HepG2 (cell line): ENCODE measurements around the gene TMEM178A. TPM values are rescaled to one million over a fixed set of nuclear protein-coding genes. Genes with fewer than 3 reads are reported as not detected.

Experiments
- ATAC-seq: fragments of 200-7000 bp; cut with Tn5 transposase; 3 replicates; pipeline ENCODE4 v1.9.1; 2020; ENCODE audit warnings: mild to moderate bottlenecking, moderate library complexity
- BruUV-seq: library from RNA; stranded (reverse); fragments of 400-500 nt; replicated peaks from 2 replicates; lab custom pipeline; 2021; lab: Mats Ljungman, UMichigan
- CTCF ChIA-PET: fragments of 300-600 bp; formaldehyde crosslinking; extraction: SDS; loops from one replicate; lab custom pipeline; 2021; ENCODE audit warnings: low total read pairs, inconsistent platforms, low intra/inter-chr PET ratio; lab: Yijun Ruan, JAX
- POLR2A ChIA-PET: fragments of 350-600 bp; sonication (Branson Sonifier 250); formaldehyde crosslinking; loops from one replicate; lab custom pipeline; 2020; ENCODE audit warnings: antibody characterized with exemption, inconsistent platforms; lab: Yijun Ruan, JAX
- DNase-seq: peaks from one replicate; pipeline ENCODE4 v3.0.0-alpha.2; 2015; ENCODE audit warnings: low spot score
- FAIRE-seq: peaks from 3 replicates; lab custom pipeline; 2011; peaks lifted over from hg19 to GRCh38; lab: Jason Lieb, UNC
- H2AFZ ChIP-seq: one replicate; pipeline ENCODE4 v1.6.1; 2011; ENCODE audit warnings: low read length, inconsistent platforms
- H3K27ac ChIP-seq: fragments of 300-600 bp; 3 replicates; pipeline ENCODE4 v1.8.0; 2011; ENCODE audit warnings: mixed run types, mild to moderate bottlenecking, mixed read lengths, low read length, inconsistent platforms; ENCODE audit not compliant: insufficient read depth; ENCODE audit errors: extremely low read length
- H3K27me3 ChIP-seq, 2 experiments: fragments of 200-600 bp in 1 of 2; 2 replicates in 1 of 2; 3 replicates in 1 of 2; pipeline versions ENCODE4 v1.6.0 to v1.8.0; 2011; ENCODE audit warnings: low read length in 2 of 2, mild to moderate bottlenecking in 2 of 2, moderate library complexity in 2 of 2, inconsistent platforms in 1 of 2; ENCODE audit not compliant: insufficient read depth in 2 of 2, control insufficient read depth in 1 of 2
- H3K36me3 ChIP-seq, 2 experiments: fragments of 200-600 bp in 1 of 2; replicated peaks in 1 of 2; 2 replicates in 1 of 2; 3 replicates in 1 of 2; pipeline versions ENCODE4 v1.5.1 to v1.8.0; 2011; ENCODE audit warnings: low read length in 2 of 2, inconsistent platforms in 1 of 2; ENCODE audit not compliant: insufficient read depth in 2 of 2, control insufficient read depth in 1 of 2
- H3K4me1 ChIP-seq: 2 replicates; pipeline ENCODE4 v1.5.1; 2012; ENCODE audit warnings: low read length, inconsistent platforms; ENCODE audit not compliant: insufficient read depth
- H3K4me2 ChIP-seq: 2 replicates; pipeline ENCODE4 v1.6.0; 2011; ENCODE audit warnings: low read depth, low read length, inconsistent platforms
- H3K4me3 ChIP-seq, 3 experiments: fragments of 200-600 bp in 1 of 3; sonication (generic), shearing (Covaris generic) in 1 of 3; replicated peaks in 1 of 3; 2 replicates each; pipeline ENCODE4 v1.5.1; 2011 to 2016; ENCODE audit warnings: low read length in 3 of 3, inconsistent platforms in 2 of 3, low read depth in 2 of 3, mild to moderate bottlenecking in 2 of 3, control low read depth in 1 of 3, mixed read lengths in 1 of 3; ENCODE audit not compliant: insufficient read depth in 1 of 3
- H3K79me2 ChIP-seq: one replicate; pipeline ENCODE4 v1.6.1; 2011; ENCODE audit warnings: low read length, inconsistent platforms; ENCODE audit not compliant: insufficient read depth
- H3K9ac ChIP-seq: 2 replicates; pipeline ENCODE4 v1.6.0; 2011; ENCODE audit warnings: mild to moderate bottlenecking, low read depth, low read length, inconsistent platforms; ENCODE audit not compliant: insufficient read depth
- H3K9me3 ChIP-seq: 2 replicates; pipeline ENCODE4 v1.5.1; 2012; ENCODE audit warnings: mild to moderate bottlenecking, low read length
- H4K20me1 ChIP-seq: 2 replicates; pipeline ENCODE4 v1.6.0; 2011; ENCODE audit warnings: inconsistent platforms, mild to moderate bottlenecking, low read length, moderate library complexity; ENCODE audit not compliant: insufficient read depth
- HES4 ChIP-seq: sonication (generic); formaldehyde crosslinking; IDR thresholded peaks from 2 replicates; pipeline ENCODE4 v1.9.0; 2021; ENCODE audit warnings: mild to moderate bottlenecking, missing genetic modification reagents, borderline replicate concordance
- MED13 ChIP-seq: sonication (generic); formaldehyde crosslinking; IDR thresholded peaks from 2 replicates; pipeline ENCODE4 v1.5.0; 2020; ENCODE audit warnings: missing genetic modification reagents
- SNAPC2 ChIP-seq: sonication (generic); formaldehyde crosslinking; IDR thresholded peaks from 2 replicates; pipeline ENCODE4 v1.8.1; 2022; ENCODE audit warnings: mild to moderate bottlenecking, missing genetic modification reagents
- ZNF101 ChIP-seq: sonication (generic); formaldehyde crosslinking; IDR thresholded peaks from 2 replicates; pipeline ENCODE4 v1.4.0; 2020; ENCODE audit warnings: mild to moderate bottlenecking, low read depth, missing genetic modification reagents, borderline replicate concordance
- WGBS: methylation state at CpG from one replicate; pipeline ENCODE4 v1.1.6; 2017; ENCODE audit warnings: low lambda C conversion rate; 5-methylcytosine and 5-hydroxymethylcytosine counted together
- in situ Hi-C: cut with HindIII; loops from 2 replicates; pipeline ENCODE4 v1.10.0; 2017; ENCODE audit warnings: low pct_unique_long_range_greater_than_20kb; ENCODE audit not compliant: extremely low pct_ligation_motif_present
- intact Hi-C: fragments of 100-400 bp; cut with micrococcal nuclease; formaldehyde crosslinking; loops from one replicate; pipeline ENCODE4 v1.10.0; 2022; ENCODE audit not compliant: unreplicated experiment
- polyA plus RNA-seq, 8 experiments: library from polyadenylated mRNA; depleted of rRNA in 3 of 8; stranded (reverse) in 7 of 8; unstranded in 1 of 8; fragments of >200 nt; fragmentation: Illumina TruSeq in 4 of 8; extraction: Trizol in 4 of 8; gene quantifications; 2 replicates each; pipeline versions ENCODE4 v1.2.1 to v1.2.3, GENCODE V29; 2011 to 2016; ENCODE audit warnings: low read depth in 4 of 8, missing spikeins in 1 of 8, mixed read lengths in 1 of 8; ENCODE audit not compliant: insufficient read depth in 1 of 8
- total RNA-seq, 5 experiments: library from RNA; depleted of rRNA; stranded (reverse); fragments of >200 nt; fragmentation: Illumina TruSeq; extraction: Trizol; gene quantifications; 2 replicates each; pipeline ENCODE4 v1.2.3, GENCODE V29; 2016; ENCODE audit warnings: low read depth in 1 of 5
- TF ChIP-seq, protein P1 (sequence below), 2 experiments: fragments of 450-650 bp in 1 of 2; sonication (generic) in 1 of 2; formaldehyde crosslinking in 1 of 2; IDR thresholded peaks; 2 replicates each; pipeline versions ENCODE4 v1.6.1 to v1.8.0; 2016 to 2022; ENCODE audit warnings: antibody characterized with exemption in 1 of 2, mild to moderate bottlenecking in 1 of 2, missing genetic modification reagents in 1 of 2

TMEM178A gene
- total and polyA plus RNA-seq, 2 of the 13 experiments (the other 11 are each of a cell fraction or from before 2014, with no cell fraction given), result 0.38 to 3.3 TPM

DNA sequence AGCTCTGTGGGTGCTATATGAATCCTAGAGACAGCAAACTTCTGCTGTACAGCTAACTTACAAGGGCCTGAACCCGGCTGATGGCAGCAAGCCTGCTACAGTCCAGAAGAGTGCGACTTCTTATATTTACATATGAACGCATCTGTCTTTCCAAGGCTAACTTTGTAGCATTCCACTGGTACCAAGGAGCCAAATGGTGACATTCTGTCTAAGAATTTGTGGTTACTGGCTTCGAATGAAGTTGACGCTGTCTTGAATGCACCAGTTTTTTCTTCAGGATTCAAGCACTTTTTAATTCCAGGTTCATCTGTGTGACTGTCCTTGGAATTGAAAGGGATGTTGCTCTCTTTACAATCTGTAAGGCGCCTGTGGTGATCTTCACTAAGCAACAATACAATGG, 70.9 kb downstream of the TMEM178A start (continued):
- TF ChIP-seq, protein P1, sequence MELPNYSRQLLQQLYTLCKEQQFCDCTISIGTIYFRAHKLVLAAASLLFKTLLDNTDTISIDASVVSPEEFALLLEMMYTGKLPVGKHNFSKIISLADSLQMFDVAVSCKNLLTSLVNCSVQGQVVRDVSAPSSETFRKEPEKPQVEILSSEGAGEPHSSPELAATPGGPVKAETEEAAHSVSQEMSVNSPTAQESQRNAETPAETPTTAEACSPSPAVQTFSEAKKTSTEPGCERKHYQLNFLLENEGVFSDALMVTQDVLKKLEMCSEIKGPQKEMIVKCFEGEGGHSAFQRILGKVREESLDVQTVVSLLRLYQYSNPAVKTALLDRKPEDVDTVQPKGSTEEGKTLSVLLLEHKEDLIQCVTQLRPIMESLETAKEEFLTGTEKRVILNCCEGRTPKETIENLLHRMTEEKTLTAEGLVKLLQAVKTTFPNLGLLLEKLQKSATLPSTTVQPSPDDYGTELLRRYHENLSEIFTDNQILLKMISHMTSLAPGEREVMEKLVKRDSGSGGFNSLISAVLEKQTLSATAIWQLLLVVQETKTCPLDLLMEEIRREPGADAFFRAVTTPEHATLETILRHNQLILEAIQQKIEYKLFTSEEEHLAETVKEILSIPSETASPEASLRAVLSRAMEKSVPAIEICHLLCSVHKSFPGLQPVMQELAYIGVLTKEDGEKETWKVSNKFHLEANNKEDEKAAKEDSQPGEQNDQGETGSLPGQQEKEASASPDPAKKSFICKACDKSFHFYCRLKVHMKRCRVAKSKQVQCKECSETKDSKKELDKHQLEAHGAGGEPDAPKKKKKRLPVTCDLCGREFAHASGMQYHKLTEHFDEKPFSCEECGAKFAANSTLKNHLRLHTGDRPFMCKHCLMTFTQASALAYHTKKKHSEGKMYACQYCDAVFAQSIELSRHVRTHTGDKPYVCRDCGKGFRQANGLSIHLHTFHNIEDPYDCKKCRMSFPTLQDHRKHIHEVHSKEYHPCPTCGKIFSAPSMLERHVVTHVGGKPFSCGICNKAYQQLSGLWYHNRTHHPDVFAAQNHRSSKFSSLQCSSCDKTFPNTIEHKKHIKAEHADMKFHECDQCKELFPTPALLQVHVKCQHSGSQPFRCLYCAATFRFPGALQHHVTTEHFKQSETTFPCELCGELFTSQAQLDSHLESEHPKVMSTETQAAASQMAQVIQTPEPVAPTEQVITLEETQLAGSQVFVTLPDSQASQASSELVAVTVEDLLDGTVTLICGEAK (IDR thresholded peaks at IDR 0.05), result no peak
- TF ChIP-seq, protein P1 (CRISPR knock-in tag; IDR thresholded peaks at IDR 0.05), result no peak
- TF ChIP-seq ZNF101, result no peak

DNA sequence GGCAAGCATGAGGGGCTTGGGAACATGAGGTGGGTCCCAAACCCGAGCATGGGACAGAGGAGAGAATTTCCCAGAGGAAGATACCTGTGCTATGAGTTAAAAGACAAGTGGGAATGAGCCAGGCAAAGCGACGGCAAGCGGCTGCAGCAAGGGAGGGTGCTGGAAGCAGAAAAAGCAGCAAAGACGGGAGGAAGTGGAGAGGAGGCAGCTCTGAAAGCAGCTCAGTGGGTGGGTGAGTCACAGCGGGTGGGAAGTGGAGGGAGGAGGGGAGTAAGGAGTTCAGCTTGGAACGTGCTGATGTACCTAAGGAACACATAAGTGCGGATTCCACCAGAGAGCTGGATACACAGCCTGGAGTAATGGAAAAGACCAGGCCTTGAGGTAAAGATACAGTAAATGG, 71.9 kb downstream of the TMEM178A start:
- in situ Hi-C loops (no loop called here), intact Hi-C loops (no loop called here)
- H2AFZ ChIP-seq, result no peak overlapping the region
- no peak overlapping the region for H3K4me3 ChIP-seq
- ChIA-PET CTCF (no interaction called here), POLR2A (no interaction called here)
- H3K4me2 ChIP-seq, result no peak overlapping the region
- no peak for TF ChIP-seq HES4 (CRISPR knock-in tag)
- TF ChIP-seq SNAPC2, result no peak
- no peak for TF ChIP-seq MED13
- no peaks in the 10 kb centered on the region for H3K4me1 ChIP-seq
- H3K36me3 ChIP-seq, result peaks cover 26 to 76% of the 10 kb centered on the region in 2 experiments
- FAIRE-seq (no peak), ATAC-seq (no peak), DNase-seq (no peak)
- H3K27me3 ChIP-seq, result no peaks in the 10 kb centered on the region
- WGBS, result 97% methylated on average over 8 of the region's 8 CpGs
- H3K9me3 ChIP-seq, result no peaks in the 10 kb centered on the region
- no peak overlapping the region for H3K9ac ChIP-seq
- H3K79me2 ChIP-seq, result no peaks in the 10 kb centered on the region
- H3K27ac ChIP-seq, result no peak overlapping the region
- H4K20me1 ChIP-seq, result no peaks in the 10 kb centered on the region
- BruUV-seq, result no TSS peak
